HL-60/S4 treated with phorbol 12-myristate 13-acetate at 8.2 ng/mL for 4 days and 3 days (cell line): ENCODE measurements around the gene TRIM13.

Experiments
- in situ Hi-C: fragments of 300-500 bp; cut with MboI; formaldehyde crosslinking; loops from 2 replicates; pipeline ENCODE4 v1.15.0; 2022; ENCODE audit warnings: low sequenced_read_pairs

The TRIM13 gene

DNA sequence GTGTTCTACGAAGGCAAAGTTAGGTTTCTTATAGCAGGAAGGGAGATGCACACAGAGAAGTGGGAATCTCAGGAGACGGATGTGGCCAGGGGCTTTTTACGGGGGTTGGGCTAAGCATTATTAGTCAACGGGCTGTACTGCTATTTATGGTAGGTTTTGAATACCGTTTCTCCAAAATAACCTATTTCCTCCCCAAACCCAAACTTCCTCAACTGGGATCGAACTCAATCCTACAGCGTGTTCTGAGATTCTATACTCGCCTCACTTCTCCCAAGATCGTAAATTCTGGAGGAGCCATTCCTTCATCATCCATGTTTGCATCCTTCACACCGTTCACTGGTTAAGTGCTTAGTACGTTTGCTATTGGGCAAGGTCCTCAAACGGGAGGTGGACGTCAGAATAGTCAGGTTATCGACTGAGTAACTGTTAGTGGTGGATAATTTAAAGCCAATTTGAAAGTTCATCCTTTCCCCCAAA is 1.2 kb upstream of the TRIM13 start:
- in situ Hi-C loops = no loop called here

DNA sequence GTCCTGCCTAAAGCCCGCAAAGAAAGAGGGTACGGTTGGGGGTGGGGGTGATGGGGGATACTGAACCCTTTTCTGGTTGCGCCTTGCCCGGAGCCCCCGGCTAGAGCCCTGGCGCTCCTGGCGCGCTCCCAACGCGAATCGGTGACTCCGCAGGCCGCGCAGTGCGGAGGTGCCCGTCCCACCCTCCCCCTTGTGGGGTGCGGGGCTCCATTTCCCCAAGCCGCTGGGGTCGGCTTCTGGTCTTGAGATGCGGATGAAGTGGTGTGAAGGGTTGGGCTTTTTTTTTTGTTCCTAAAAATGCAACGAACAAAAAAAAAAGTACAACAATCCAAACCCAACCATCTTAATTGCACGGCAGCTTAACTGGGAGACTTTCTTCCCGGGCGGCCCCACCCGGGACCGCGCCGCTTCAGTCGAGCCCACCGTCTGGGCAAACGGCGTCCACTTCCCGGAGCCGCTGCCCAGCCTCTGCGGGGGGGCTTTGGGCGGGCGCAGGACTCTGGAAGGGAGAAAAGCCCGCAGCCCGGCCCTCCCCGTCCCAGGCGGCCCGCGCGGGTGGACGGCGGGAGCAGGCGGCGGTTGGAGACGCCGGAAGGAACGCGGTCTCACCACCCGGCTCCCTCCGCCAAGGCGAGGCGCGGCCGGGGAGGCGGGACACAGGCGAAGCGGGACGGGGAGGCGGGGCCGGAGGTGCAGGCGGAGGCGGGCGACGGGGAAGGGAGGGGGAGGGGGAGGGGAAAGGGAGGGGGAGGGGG is 504 bp upstream of the TRIM13 start:
- in situ Hi-C loops = no loop called here

DNA sequence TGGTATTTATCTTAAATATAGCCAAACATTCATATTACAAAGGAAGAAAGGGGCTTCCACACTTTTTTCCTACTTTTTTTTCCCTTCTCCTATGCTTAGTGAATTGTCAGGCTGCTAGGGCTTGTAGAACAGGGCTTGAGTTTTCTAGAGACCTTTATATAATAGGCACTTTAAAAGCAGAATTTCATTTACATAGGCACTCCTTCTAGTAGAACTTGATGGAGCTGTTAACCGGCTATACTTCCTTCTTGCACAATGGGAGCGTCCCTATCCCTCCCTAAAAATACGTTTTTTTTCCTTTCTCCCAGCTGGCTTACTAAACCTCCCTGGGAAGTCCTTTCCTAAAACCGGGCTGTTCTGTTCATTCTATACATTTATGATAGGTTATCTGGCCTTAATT is 1.1 kb downstream of the TRIM13 start:
- in situ Hi-C loops = no loop called here

DNA sequence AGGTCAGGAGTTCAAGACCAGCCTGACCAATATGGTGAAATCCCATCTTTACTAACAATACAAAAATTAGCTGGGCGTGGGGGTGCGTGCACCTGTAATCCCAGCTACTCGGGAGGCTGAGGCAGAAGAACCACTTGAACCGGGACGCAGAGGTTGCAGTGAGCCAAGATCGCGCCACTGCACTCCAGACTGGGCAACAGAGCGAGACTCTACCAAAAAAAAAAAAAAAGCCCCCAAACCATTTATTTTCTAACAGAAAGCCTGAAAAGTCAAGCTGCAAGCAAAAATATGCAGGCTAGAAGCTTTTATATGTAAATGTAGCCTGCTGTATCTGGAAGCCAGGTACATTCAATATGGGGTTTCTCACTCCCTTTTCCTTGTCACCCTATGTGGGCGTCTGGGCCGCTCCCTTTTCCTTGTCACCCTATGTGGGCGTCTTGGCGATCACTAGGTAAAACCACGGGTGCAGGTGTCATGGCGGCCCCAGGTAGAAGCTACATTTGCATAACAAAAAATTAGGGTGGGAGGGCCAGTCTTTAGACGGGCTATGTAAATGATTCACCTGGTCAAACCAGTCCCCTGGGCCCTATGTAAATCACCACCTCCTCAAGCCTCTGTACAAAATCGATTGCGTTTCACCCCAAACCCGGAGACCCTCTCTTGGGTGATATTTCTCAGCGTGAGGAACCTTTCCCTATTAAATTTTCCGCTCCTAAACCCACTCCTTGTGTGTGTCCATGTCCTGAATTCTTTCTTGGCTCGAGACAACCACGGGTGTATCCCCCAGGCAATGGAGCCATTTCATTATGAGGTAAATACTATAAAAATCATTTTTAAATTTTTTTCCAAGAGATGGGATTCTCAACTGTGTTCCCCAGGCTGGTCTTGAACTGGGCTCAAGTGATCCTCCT is 2.1 kb downstream of the TRIM13 start:
- in situ Hi-C loops = no loop called here

DNA sequence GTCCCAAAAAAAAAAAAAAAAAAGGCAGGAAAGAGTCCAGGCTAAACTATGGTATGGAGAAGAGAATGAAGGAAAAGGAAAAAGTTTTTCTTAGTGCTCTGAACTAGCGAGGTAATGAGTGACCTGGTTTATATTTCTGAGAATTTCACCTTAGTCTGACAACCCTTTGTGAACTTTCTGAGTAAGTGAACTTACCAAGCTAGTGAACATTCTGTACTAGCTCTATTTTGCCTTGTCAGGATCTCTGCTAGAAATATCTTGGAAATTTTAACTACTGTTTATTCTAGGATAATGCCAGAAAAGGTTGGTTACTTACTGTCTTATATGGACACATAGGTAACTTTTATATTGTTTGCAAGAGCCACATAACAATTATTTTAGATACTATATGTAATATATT is 4.4 kb downstream of the TRIM13 start:
- in situ Hi-C loops = no loop called here

DNA sequence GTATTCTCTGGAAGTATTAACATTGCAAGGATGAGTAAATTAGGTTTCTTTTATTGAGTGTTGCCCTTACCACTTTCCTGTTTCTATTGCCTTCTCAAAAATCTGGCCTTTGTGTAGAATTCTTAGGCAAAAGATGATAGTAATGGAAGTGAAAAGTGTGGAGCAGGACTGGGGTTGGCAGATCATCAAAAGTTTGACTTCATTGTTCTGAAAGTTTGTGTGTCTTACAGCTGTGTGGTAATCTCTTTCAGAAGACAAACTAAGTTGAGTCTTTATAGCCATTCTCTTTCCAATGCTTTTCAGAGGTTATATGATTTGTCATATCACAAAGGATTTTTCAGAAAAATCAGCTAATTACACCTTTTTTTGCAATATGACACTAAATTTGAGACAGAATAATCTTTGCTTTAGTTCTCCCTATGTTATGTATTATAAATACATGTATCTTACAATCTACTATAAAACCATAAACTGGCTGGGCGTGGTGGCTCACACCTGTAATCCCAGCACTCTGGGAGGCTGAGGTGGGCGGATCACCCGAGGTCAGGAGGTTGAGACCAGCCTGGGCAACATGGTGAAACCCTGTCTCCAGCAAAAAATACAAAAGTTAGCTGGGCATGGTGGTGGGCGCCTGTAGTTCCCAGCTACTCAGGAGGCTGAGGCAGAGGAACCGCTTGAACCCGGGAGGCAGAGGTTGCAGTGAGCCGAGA is 9.7 kb downstream of the TRIM13 start:
- in situ Hi-C loops = no loop called here

DNA sequence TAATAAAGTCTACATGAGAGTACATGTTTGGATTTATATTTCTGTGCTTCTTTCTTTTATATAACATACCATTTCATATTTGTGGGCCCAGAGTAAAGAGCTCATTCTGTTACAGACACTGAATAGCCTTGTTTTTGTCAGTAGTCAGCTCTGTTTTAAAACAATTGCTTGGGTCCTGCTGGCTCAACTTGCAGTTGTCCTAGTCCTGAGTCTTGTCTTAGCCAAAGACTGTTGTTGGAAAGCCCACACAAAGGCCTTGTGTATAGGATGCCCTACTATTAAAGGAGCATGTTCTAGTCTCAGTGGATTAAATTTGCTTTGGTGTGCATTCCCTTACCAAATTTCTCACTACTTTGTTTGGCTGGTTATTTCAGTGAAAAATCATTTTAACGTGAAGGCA is 14.6 kb downstream of the TRIM13 start:
- in situ Hi-C loops = no loop called here

DNA sequence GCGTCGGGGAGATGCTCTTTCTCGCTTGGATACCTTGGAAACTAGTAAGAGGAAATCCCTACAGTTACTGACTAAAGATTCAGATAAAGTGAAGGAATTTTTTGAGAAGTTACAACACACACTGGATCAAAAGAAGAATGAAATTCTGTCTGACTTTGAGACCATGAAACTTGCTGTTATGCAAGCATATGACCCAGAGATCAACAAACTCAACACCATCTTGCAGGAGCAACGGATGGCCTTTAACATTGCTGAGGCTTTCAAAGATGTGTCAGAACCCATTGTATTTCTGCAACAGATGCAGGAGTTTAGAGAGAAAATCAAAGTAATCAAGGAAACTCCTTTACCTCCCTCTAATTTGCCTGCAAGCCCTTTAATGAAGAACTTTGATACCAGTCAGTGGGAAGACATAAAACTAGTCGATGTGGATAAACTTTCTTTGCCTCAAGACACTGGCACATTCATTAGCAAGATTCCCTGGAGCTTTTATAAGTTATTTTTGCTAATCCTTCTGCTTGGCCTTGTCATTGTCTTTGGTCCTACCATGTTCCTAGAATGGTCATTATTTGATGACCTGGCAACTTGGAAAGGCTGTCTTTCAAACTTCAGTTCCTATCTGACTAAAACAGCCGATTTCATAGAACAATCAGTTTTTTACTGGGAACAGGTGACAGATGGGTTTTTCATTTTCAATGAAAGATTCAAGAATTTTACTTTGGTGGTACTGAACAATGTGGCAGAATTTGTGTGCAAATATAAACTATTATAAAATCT is 15.7 kb downstream of the TRIM13 start:
- in situ Hi-C loops = no loop called here

DNA sequence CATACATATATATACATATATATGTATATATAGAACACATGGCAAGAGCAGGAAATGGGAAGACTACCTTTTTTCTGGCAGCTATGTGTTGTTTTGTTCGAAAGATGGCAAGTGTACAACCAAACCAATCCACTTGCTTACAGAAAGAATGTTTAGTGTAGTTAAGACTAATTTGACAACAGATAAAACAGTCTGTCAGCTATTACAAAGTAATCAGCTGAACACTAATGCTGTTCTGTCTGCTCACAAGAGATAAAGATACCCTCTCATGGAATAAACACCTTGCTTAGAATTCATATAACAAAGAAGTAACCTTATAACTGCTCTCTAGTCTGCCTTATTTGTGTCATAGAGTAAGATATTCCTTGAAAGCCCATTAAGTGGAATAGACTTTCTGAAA is 17.5 kb downstream of the TRIM13 start:
- in situ Hi-C loops = no loop called here

DNA sequence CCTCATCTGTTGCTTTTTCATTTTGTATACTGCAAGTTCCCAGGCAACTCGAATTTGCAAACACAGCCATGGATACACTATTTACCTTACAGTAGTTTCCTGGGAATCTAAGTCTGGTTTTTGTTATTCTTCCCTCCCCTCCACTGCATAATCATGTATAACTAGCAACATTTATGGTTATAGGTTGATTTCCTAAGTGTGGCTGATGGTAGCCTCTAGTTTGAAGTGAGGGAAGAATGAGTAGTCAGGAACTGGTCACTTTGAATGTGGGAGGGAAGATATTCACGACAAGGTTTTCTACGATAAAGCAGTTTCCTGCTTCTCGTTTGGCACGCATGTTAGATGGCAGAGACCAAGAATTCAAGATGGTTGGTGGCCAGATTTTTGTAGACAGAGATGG is 18.4 kb downstream of the TRIM13 start, which contains the start of gene KCNRG:
KCNRG (plus strand) TSS at position 187 of the 400 bp plus-strand sequence; CDS start at position 237, 50 bp downstream.
- in situ Hi-C loops = no loop called here

DNA sequence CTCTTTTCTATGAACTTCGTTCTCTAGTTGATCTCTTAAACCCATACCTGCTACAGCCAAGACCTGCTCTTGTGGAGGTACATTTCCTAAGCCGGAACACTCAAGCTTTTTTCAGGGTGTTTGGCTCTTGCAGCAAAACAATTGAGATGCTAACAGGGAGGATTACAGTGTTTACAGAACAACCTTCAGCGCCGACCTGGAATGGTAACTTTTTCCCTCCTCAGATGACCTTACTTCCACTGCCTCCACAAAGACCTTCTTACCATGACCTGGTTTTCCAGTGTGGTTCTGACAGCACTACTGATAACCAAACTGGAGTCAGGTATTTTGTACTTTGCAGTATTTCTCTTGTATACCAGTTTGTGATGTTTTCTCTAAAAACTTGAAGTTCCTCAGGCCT is 18.9 kb downstream of the TRIM13 start:
- in situ Hi-C loops = no loop called here

DNA sequence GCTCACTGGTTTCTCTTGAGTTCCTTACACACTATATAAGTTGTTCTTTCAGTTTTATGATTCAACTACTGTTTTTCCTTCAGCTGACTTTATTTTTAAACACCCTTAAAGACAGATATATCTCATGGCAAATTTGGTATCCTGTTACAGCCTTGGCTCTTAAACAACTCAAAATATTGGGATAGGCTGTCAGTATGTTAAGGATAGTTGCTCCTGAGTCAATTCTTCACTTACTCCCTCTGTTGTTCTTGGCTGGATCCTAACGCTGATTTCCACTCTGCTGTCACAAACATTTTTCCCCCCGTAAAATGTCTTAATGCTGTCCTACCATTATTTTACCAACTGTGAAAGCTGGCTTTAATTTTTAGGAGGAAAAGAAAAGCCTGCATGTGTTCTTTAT is 19.6 kb downstream of the TRIM13 start:
- in situ Hi-C loops = no loop called here

DNA sequence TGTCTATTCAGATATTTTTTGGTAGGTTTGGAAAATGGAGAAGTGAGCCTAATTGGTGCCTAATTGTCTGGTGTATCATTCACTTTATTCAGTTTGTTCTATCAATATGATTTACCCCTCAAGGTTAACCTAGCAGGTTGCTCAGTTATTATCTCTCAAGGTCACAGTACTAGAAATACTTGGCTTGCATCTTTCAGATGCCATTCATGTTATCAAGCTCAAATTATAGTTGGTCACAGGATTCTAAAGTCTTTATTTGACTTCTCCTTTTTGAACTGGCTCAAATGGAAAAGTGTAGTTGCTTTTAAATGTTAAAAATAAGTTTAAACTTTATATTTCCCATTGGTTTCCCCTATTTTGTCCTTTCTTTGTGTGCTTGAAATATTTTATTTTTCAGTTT is 21.0 kb downstream of the TRIM13 start:
- in situ Hi-C loops = no loop called here

DNA sequence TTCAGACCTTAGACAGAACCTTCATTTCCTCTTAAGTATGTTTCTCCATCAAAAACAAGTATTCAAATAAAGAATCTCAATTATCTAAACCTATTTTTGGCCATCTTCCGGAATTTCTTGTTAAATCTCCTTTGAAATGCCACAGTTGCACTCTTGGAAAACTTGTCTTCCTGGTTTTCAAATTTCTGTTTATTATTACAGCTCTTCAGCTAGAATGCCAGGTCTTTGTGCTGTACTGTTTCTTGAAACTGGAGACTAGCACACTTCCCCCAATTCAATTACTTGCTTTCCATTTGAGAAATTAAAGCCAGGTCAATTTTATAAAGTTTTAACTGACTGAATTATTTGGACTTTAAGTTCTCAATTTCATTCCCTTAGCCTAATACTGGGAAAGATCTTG is 28.6 kb downstream of the TRIM13 start:
- in situ Hi-C loops = no loop called here

DNA sequence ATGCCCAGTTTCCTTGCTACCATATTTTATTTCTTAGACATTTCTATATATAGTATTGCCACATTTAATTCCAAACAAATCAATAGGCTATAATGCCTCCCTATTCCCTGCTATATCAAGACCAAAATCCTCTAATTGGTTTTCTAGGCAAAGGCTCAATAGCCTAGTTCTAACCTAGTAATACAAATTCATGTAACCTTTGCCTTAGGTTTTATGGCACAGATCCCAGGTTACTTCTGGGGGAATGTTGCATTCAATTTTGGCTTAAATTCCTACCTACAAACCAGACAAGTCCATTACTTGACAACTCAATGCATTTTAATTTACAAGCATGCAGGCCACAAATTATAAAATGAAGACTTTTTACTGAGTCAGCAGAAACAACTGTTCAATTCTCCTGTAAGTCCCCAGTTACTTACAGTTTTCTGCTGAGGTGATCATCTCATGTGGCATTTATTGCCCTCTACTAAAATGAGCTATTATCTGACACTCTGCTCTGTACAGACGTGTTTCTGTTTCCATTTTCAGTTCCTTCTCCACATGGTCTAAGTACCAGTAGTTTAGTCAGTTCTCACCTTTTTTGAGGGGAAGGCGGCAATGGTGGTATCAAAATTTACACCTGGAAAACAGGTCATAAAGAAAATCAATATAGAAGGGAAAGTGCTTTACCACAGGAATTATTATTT is 30.1 kb downstream of the TRIM13 start:
- in situ Hi-C loops = no loop called here

DNA sequence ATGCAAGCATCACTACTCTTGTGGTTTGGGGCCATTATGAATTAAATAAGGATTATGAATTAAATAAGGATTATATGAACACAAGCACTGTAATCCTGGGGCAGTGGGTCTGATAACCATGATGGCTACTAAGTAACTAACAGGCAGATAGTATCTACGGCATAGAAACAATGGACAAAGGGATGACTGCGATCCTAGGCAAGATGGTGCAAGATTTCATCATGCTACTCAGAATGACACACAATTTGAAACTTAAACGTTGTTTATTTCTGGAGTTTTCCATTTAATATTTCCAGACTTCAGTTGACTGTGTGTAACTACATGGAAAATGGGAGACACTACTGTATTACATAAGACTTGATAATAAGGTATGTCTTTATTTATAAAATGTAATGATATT is 33.5 kb downstream of the TRIM13 start:
- in situ Hi-C loops = no loop called here

DNA sequence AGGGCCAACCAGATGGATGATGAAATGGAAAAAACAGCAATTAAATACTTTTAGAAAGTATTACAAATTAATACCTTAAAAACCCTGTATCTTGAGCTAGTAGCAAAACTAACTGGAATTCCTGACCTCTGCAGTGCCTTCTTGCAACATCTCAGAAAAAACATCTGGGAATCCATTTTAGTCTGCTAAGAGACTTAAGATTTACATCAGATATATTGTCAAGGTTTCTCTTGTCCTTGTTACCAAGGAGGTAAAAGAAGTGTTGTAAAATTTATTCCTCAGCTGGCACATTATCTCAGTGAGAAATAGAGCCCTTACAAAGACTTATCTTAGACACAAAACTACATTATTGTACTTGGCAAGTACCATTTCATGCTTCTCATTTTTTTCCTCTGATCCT is 36.9 kb downstream of the TRIM13 start:
- in situ Hi-C loops = no loop called here

DNA sequence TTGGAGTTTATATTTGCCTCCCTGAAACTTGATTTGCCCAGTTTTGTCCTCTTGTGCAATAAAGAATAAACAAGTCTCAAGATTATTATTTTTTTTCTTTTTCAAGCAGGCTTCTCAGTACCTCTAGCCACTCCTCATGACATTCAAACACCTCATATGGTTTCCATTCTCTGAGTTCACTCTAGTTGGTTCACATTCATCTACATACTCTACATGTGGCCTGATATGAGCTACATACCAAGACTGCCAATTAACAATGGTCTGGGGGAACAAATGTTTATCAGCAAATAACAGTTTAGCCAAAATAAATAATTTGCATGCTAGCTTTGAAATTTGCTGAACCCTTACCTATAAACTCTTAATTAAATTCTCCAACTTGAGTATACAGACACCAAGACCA is 40.9 kb downstream of the TRIM13 start:
- in situ Hi-C loops = no loop called here

DNA sequence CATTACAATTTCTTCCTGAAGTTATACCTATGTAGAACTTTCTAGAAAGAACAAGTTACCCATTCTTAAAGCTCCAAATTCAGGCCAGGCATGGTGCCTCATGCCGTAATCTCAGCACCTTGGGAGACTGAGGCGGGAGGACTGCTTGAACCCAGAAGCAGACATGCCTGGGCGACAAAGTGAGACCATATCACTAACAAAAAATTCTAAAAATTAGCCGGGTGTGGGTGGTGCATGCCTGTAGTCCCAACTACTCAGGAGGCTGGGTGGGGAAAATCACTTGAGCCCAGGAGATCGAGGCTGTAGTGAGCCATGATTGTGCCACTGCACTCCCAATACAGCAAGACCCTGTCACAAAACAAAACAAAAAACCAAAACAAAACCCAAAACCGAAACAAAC is 41.4 kb downstream of the TRIM13 start:
- in situ Hi-C loops = no loop called here

DNA sequence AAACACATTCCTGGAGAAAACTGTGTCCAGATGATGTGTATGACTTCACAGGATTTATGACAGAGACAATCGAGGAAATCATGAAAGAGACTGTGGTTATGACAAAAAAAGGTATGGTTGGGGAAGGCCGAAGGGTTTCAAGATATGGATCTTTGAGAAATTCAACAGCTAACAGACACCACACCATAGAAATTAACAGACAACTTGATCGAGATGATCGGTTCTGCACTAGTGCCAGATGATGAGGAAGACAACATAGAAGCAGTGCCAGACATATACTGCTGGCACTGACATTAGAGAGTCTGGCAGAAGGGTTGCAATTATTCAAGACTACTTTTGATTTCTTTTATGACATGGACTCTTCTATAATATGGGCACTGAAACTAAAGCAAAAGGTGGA is 55.6 kb downstream of the TRIM13 start:
- in situ Hi-C loops = no loop called here
